ENCODE measurements around the gene WDPCP. TPM values are rescaled to one million over a fixed set of nuclear protein-coding genes. Genes with fewer than 3 reads are reported as not detected.

WDPCP gene
- total and polyA plus RNA-seq, 2 of the 4 experiments (the other 2 are of a cell fraction), result 2.2 to 10.2 TPM

DNA sequence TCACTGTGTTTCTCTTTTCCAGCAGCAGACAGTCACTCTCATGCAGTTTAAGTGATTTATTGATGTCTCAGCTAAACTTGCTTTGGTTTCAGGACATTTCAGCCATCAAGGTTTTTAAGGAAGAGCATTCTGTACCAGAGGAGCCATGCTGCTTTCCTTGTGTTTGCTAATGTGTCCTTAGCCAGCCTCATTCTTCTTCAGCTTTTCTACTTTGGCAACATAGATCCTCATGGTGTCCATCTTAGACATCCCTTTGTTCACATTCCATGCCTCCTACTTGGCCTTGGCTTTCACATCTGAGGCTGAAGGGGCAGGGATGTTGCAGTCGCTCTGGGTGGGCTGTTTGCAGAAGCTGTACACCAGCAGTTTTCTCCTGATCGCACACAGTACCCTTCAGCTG lies 469.5 kb downstream of the WDPCP start:
- H3K56ac ChIP-seq (ENCODE audit: extremely low read depth, insufficient read depth, low read length), result no peak overlapping the region
- in situ Hi-C loops (cut with MboI; ENCODE audit: low sequenced_read_pairs) (loop anchor here (25.0 kb wide), 1 partner anchor 93 kb away; no protein-coding TSS in a partner anchor), intact Hi-C loops (cut with micrococcal nuclease) (no loop called here), dilution Hi-C loops (cut with HindIII; ENCODE audit: low sequenced_read_pairs, unreplicated experiment) (no loop called here)
- no TSS peak for BruUV-seq (replicated peaks)
- no peak overlapping the region for H2BK15ac ChIP-seq (ENCODE audit: low read depth, low read length)
- H3K4ac ChIP-seq (ENCODE audit: low read depth, low read length), result no peak overlapping the region
- TF ChIP-seq RFX5 (IDR thresholded peaks at IDR 0.05; ENCODE audit: low read depth, low read length) (no peak), CTCF (conservative IDR thresholded peaks at IDR 0.05; ENCODE audit: low read depth, low read length) (no peak), BHLHE40 (IDR thresholded peaks at IDR 0.05; ENCODE audit: low read depth, low read length) (no peak), MAFK (IDR thresholded peaks at IDR 0.05; ENCODE audit: low read depth, low read length) (no peak), MAZ (IDR thresholded peaks at IDR 0.05; ENCODE audit: borderline replicate concordance, low read depth, low read length) (no peak), MXI1 (IDR thresholded peaks at IDR 0.05; ENCODE audit: borderline replicate concordance, low read depth, low read length) (no peak), POLR2A (IDR thresholded peaks at IDR 0.05; ENCODE audit: low read depth, low read length) (no peak), SMC3 (IDR thresholded peaks at IDR 0.05; ENCODE audit: low read depth, low read length) (no peak), FOS (IDR thresholded peaks at IDR 0.05; ENCODE audit: low read depth, low read length) (no peak), RCOR1 (IDR thresholded peaks at IDR 0.05; ENCODE audit: insufficient replicate concordance, low read length) (no peak), NFE2L2 (IDR thresholded peaks at IDR 0.05; ENCODE audit: low read depth, low read length) (no peak), CHD1 (IDR thresholded peaks at IDR 0.05; ENCODE audit: low read depth, low read length) (no peak)
- TF ChIP-seq, protein P1, sequence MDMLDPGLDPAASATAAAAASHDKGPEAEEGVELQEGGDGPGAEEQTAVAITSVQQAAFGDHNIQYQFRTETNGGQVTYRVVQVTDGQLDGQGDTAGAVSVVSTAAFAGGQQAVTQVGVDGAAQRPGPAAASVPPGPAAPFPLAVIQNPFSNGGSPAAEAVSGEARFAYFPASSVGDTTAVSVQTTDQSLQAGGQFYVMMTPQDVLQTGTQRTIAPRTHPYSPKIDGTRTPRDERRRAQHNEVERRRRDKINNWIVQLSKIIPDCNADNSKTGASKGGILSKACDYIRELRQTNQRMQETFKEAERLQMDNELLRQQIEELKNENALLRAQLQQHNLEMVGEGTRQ (IDR thresholded peaks at IDR 0.05; ENCODE audit: low read depth, low read length), result no peak
- CTCF ChIA-PET, result no interaction called here
- no peak overlapping the region for H3K4me2 ChIP-seq (ENCODE audit: low read depth, low read length)
- no peaks in the 10 kb centered on the region for H3K36me3 ChIP-seq (ENCODE audit: control insufficient read depth, insufficient read depth, low read length)
- H2AK5ac ChIP-seq (ENCODE audit: low read depth, low read length), result no peak overlapping the region
- no peak overlapping the region for H3K18ac ChIP-seq (ENCODE audit: low read depth, low read length)
- H3K23ac ChIP-seq (ENCODE audit: low read depth, low read length), result no peak overlapping the region
- no peaks in the 10 kb centered on the region for H3K9me3 ChIP-seq (ENCODE audit: control insufficient read depth, insufficient read depth, low read length)
- no peak overlapping the region for H2AFZ ChIP-seq (replicated peaks; ENCODE audit: low read length, poor library complexity)
- 73% methylated on average over 2 of the region's 2 CpGs; no CpG with 5 or more reads in 1 of the 2 experiments for WGBS, 2 experiments (ENCODE audit: extremely low coverage in 2 of 2, insufficient read length in 1 of 2)
- H2BK5ac ChIP-seq (ENCODE audit: low read depth, low read length, poor library complexity, severe bottlenecking), result no peak overlapping the region
- no peak overlapping the region for H2BK120ac ChIP-seq (ENCODE audit: low read depth, low read length)
- H2BK20ac ChIP-seq (ENCODE audit: low read depth, low read length), result no peak overlapping the region
- no peak overlapping the region for H3K4me3 ChIP-seq (ENCODE audit: insufficient read depth, low read depth, low read length)
- H4K20me1 ChIP-seq (ENCODE audit: insufficient read depth, low read length), result no peaks in the 10 kb centered on the region
- H3K9me1 ChIP-seq (ENCODE audit: insufficient read depth, low read length), result no peaks in the 10 kb centered on the region
- H2AK9ac ChIP-seq (replicated peaks; ENCODE audit: low read depth, low read length, poor library complexity), result no peak overlapping the region
- no peak overlapping the region for H4K91ac ChIP-seq (ENCODE audit: insufficient read depth, low read depth, low read length)
- no peak overlapping the region for H3K9ac ChIP-seq (ENCODE audit: low read depth, low read length)
- H3K27ac ChIP-seq (ENCODE audit: insufficient read depth, low read length), result no peak overlapping the region
- no peak overlapping the region for H3K14ac ChIP-seq (replicated peaks; ENCODE audit: low read depth, low read length)
- POLR2A ChIA-PET (ENCODE audit: unreplicated experiment), result no interaction called here
- ATAC-seq (ENCODE audit: low read depth), result no peak
- H3K79me1 ChIP-seq (ENCODE audit: low read depth in 1 of 2, low read length in 2 of 2), result no peaks in the 10 kb centered on the region
- no peaks in the 10 kb centered on the region for H3K27me3 ChIP-seq (ENCODE audit: control insufficient read depth, insufficient read depth, low read length)
- no peaks in the 10 kb centered on the region for H3K4me1 ChIP-seq (ENCODE audit: control insufficient read depth, insufficient read depth, low read length)
- DNase-seq, result no peak
- no peak overlapping the region for H4K5ac ChIP-seq (ENCODE audit: low read depth, low read length)
- H4K8ac ChIP-seq (ENCODE audit: low read depth in 2 of 2, low read length in 2 of 2), result no peak overlapping the region

Measured in IMR-90 (cell line).